ENCODE measurements around the gene LMO4.

DNA sequence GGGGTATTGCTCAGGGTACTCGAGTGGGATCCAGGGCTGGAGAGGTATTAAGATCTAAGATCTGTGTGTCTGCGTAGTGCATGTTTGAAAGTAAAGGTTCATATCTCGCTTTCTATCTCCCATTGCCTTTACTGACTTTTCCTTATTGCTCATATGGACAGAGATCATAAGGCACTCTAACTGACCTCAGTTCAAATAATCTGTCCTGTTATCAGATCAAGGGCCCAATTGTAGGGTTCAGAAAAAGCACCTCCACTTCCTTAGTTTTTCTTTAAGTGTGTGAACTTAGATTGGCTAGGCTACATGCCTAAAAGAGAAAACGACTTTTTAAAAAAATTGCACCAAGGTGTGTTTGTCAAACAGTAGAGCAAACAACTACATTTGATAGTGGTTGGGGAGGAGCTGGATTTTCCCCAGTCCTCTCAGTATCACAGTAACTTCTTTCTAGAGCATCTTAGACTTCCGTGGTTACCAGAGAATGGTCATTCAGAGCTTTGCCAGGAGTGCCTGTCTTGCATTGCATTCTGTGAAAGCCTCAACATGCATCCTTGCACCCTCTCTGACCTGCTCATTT, 57.6 kb downstream of the LMO4 start:
- TF ChIP-seq EP300 (IDR thresholded peaks at IDR 0.05; ENCODE audit: borderline replicate concordance) (no peak), MAX (IDR thresholded peaks at IDR 0.05) (no peak), TAF1 (IDR thresholded peaks at IDR 0.05; ENCODE audit: low read depth) (no peak), YY1 (IDR thresholded peaks at IDR 0.05; ENCODE audit: low read depth) (no peak), CREB1 (IDR thresholded peaks at IDR 0.05; ENCODE audit: low read depth) (no peak), FOXM1 (IDR thresholded peaks at IDR 0.05; ENCODE audit: borderline replicate concordance, low read depth) (no peak), EGR1 (IDR thresholded peaks at IDR 0.05) (no peak), TCF12 (IDR thresholded peaks at IDR 0.05; ENCODE audit: low read depth) (no peak)
- TF ChIP-seq, protein P1, sequence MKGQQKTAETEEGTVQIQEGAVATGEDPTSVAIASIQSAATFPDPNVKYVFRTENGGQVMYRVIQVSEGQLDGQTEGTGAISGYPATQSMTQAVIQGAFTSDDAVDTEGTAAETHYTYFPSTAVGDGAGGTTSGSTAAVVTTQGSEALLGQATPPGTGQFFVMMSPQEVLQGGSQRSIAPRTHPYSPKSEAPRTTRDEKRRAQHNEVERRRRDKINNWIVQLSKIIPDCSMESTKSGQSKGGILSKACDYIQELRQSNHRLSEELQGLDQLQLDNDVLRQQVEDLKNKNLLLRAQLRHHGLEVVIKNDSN (IDR thresholded peaks at IDR 0.05): no peak
